A549 (cell line): ENCODE results near the gene SIRT3. TPM values are rescaled to one million over a fixed set of nuclear protein-coding genes. Genes with fewer than 3 reads are reported as not detected.

Experiments used
- ATOH8 ChIP-seq: fragments of 250-450 bp; sonication (Bioruptor Pico); IDR thresholded peaks from 2 replicates; pipeline ENCODE4 v1.5.0; 2020; ENCODE audit warnings: low read depth, mild to moderate bottlenecking, moderate library complexity
- BCL3 ChIP-seq: fragments of >200 bp; sonication (Bioruptor Twin); formaldehyde crosslinking; IDR thresholded peaks from 3 replicates; pipeline ENCODE4 v1.6.1; 2016
- CBX8 ChIP-seq: fragments of 200-600 bp; sonication (generic); IDR thresholded peaks from 2 replicates; pipeline ENCODE4 v1.6.1; 2016
- E2F6 ChIP-seq: IDR thresholded peaks from 2 replicates; pipeline ENCODE4 v1.6.1; 2012; ENCODE audit warnings: low read depth, borderline replicate concordance
- ELK1 ChIP-seq: fragments of 150-350 bp; IDR thresholded peaks from 2 replicates; pipeline ENCODE4 v1.6.1; 2014; ENCODE audit warnings: low read depth, mild to moderate bottlenecking, low read length
- FOSB ChIP-seq: fragments of 250-450 bp; sonication (Bioruptor Pico); IDR thresholded peaks from 2 replicates; pipeline ENCODE4 v1.5.0; 2020; ENCODE audit warnings: mild to moderate bottlenecking, moderate library complexity
- GATA3 ChIP-seq: IDR thresholded peaks from 2 replicates; pipeline ENCODE4 v1.6.1; 2012; ENCODE audit warnings: borderline replicate concordance
- HDAC2 ChIP-seq: fragments of 200-600 bp; sonication (generic); IDR thresholded peaks from 2 replicates; pipeline ENCODE4 v1.6.1; 2016
- HES2 ChIP-seq: fragments of >200 bp; sonication (Bioruptor Twin); formaldehyde crosslinking; IDR thresholded peaks from 2 replicates; pipeline ENCODE4 v1.6.1; 2016
- JUN ChIP-seq, 2 experiments: fragments of >200 bp; sonication (Bioruptor Twin); formaldehyde crosslinking; IDR thresholded peaks; 2 replicates in 1 of 2; 3 replicates in 1 of 2; pipeline ENCODE4 v1.6.1; 2016 to 2017
- MAX ChIP-seq: IDR thresholded peaks from 2 replicates; pipeline ENCODE4 v1.6.1; 2012
- NPAS2 ChIP-seq: fragments of 250-450 bp; sonication (Bioruptor Pico); IDR thresholded peaks from 2 replicates; pipeline ENCODE4 v1.8.0; 2022; ENCODE audit warnings: mild to moderate bottlenecking, moderate library complexity, borderline replicate concordance
- NR3C1 ChIP-seq: fragments of >200 bp; sonication (Bioruptor Twin); formaldehyde crosslinking; IDR thresholded peaks from 3 replicates; pipeline ENCODE4 v1.6.1; 2017
- PBX3 ChIP-seq: IDR thresholded peaks from 2 replicates; pipeline ENCODE4 v1.6.1; 2012
- PHF8 ChIP-seq: fragments of 200-600 bp; sonication (generic); IDR thresholded peaks from 2 replicates; pipeline ENCODE4 v1.6.1; 2016; ENCODE audit warnings: low read depth, mild to moderate bottlenecking, antibody characterized with exemption, moderate library complexity, borderline replicate concordance
- POLR2A ChIP-seq: IDR thresholded peaks from 2 replicates; pipeline ENCODE4 v1.6.1; 2012; ENCODE audit warnings: mild to moderate bottlenecking, low read length
- RAD21 ChIP-seq, 2 experiments: fragments of >200 bp in 1 of 2; sonication (Bioruptor Twin) in 1 of 2; formaldehyde crosslinking in 1 of 2; IDR thresholded peaks in 1 of 2; conservative IDR thresholded peaks in 1 of 2; 2 replicates in 1 of 2; 3 replicates in 1 of 2; pipeline ENCODE4 v1.6.1; 2012 to 2018; ENCODE audit warnings: inconsistent platforms in 1 of 2
- REST ChIP-seq: fragments of 200-600 bp; sonication (generic); IDR thresholded peaks from 2 replicates; pipeline ENCODE4 v1.6.1; 2016; ENCODE audit warnings: antibody characterized with exemption, mild to moderate bottlenecking, moderate library complexity
- RFX5 ChIP-seq: fragments of 450-650 bp; IDR thresholded peaks from 2 replicates; pipeline ENCODE4 v1.7.1; 2014; ENCODE audit warnings: antibody characterized with exemption, mild to moderate bottlenecking, moderate library complexity
- RNF2 ChIP-seq: fragments of 200-600 bp; sonication (generic); IDR thresholded peaks from 2 replicates; pipeline ENCODE4 v1.6.1; 2016; ENCODE audit warnings: low read depth, mild to moderate bottlenecking, antibody characterized with exemption, moderate library complexity, borderline replicate concordance
- TFCP2L1 ChIP-seq: fragments of 250-450 bp; sonication (Bioruptor Pico); IDR thresholded peaks from 2 replicates; pipeline ENCODE4 v1.5.0; 2021; ENCODE audit warnings: mild to moderate bottlenecking
- TP53 ChIP-seq: fragments of 250-450 bp; sonication (Bioruptor Pico); IDR thresholded peaks from 2 replicates; pipeline ENCODE4 v1.5.0; 2021; ENCODE audit warnings: mild to moderate bottlenecking, moderate library complexity
- USF2 ChIP-seq: fragments of 450-650 bp; IDR thresholded peaks from 2 replicates; pipeline ENCODE4 v1.6.1; 2014; ENCODE audit warnings: antibody characterized with exemption
- ZFP36 ChIP-seq: fragments of 450-650 bp; IDR thresholded peaks from 2 replicates; pipeline ENCODE4 v1.6.1; 2014; ENCODE audit warnings: borderline replicate concordance; ENCODE audit not compliant: partially characterized antibody
- ZNF302 ChIP-seq: fragments of 250-450 bp; sonication (Bioruptor Pico); IDR thresholded peaks from 2 replicates; pipeline ENCODE4 v1.9.0; 2021; ENCODE audit warnings: inconsistent platforms, mild to moderate bottlenecking, moderate library complexity
- polyA plus RNA-seq, 4 experiments: library from polyadenylated mRNA; depleted of rRNA in 3 of 4; stranded (reverse); fragments of >200 nt; fragmentation: RNase III in 1 of 4; extraction: RNeasy Plus Mini Kit Qiagen cat#74134 plus additional on column Dnase treatment in 1 of 4; gene quantifications; 2 replicates in 3 of 4; 3 replicates in 1 of 4; pipeline ENCODE4 v1.2.3, GENCODE V29; 2011 to 2017

Gene SIRT3
- polyA plus RNA-seq, 2 of the 4 experiments (the other 2 are of a cell fraction) = 20.3 to 22.3 TPM

GRCh38 chr11:208181-208916 lies 27.8 kb downstream of the SIRT3 start (continued):
- TF ChIP-seq USF2 = no peak
- no peak for TF ChIP-seq HDAC2
- no peak for TF ChIP-seq FOSB (CRISPR knock-in tag)
- no peak; the same call in 1 of the 3 replicates for TF ChIP-seq BCL3
- no peak for TF ChIP-seq ATOH8 (CRISPR knock-in tag)
- no peak for TF ChIP-seq ZNF302 (CRISPR knock-in tag)
- TF ChIP-seq RNF2 = no peak
- no peak for TF ChIP-seq RFX5
- peak; percentile 62; the same call in 1 of the 2 replicates for TF ChIP-seq PHF8
- no peak for TF ChIP-seq RAD21 (conservative IDR thresholded peaks at IDR 0.05 in 1 of 2, IDR thresholded peaks at IDR 0.05 in 1 of 2)
- peak; percentile 75 for TF ChIP-seq POLR2A
- no peak; the same call in 1 of the 2 replicates for TF ChIP-seq REST
- no peak; the same call in 1 of the 2 replicates for TF ChIP-seq PBX3
- no peak for TF ChIP-seq TFCP2L1 (CRISPR knock-in tag)
- TF ChIP-seq JUN (IDR thresholded peaks at IDR 0.05) = peak; percentile 44 to 82; a peak in 2 of 5 replicates
- no peak for TF ChIP-seq NPAS2 (CRISPR knock-in tag)
- TF ChIP-seq GATA3 = no peak
- no peak for TF ChIP-seq CBX8
- no peak for TF ChIP-seq NR3C1
- no peak for TF ChIP-seq HES2
- peak; percentile 27; the same call in 1 of the 2 replicates for TF ChIP-seq MAX
- TF ChIP-seq E2F6 = 0 out of 2 replicates have a peak, but pooled peaks have one; percentile 36
- no peak for TF ChIP-seq ELK1
- TF ChIP-seq ZFP36 = no peak
- 0 out of 2 replicates have a peak, but pooled peaks have one; percentile 47 for TF ChIP-seq TP53 (CRISPR knock-in tag)
